ENCODE results near the gene METRN.

METRN gene

DNA sequence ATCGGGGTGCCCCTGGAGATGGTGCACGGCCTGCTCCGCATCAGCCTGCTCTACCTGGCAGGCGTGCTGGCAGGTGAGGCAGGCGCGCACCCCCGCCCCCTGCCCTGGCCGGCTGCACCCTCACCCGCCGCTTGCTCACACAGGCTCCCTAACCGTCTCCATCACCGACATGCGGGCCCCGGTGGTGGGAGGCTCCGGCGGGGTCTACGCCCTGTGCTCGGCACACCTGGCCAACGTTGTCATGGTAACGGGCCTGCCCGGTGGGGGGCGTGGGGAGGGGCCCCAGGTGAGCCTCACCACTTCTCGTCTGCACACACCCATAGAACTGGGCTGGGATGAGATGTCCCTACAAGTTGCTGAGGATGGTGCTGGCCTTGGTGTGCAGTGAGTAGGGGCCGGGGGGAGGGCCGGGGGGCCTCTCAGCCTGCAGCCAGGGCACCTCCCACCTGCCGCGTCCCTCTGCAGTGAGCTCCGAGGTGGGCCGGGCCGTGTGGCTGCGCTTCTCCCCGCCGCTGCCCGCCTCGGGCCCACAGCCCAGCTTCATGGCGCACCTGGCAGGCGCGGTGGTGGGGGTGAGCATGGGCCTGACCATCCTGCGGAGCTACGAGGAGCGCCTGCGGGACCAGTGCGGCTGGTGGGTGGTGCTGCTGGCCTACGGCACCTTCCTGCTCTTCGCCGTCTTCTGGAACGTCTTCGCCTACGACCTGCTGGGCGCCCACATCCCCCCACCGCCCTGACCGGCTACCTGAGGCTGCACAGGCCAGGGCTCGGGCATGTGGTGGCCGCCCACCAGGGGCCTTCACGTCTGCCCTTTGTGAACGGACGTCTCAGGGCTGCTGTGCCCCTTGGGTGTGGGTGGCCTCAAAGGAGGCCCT lies 37.4 kb upstream of the METRN start:
- no peak for DNase-seq (ENCODE audit: low read depth in 3 of 3)

DNA sequence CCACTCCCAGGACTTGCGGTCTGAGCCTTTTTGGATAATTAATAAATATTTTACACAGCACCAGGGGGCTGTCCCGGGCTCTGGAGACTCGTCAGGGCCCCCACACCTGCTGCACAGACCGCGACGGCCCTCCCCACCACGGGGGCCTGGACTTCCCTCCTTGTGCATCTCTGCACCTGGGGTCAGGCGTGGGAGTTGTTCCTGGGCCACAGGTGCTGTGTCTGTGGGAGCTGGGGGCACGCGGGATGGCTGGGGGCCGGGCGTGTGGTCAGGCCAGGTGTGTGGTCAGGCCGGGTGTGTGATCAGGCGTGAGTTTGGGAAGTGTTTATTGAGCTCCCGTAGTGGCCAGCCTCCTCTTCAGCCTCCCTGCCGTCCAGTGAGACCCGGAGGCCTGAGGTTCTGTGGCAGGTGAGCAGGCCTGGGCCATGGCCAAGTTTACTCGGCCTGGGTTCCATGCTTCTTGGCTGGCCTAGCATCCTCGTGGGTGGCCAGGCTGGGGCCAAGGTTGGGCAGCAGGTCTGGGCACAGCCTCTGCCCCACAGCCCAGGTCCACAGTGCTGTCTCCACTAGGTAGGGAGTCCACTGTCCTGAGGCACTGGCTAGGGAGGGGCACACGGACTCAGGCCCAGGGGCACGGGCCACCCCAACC lies 36.6 kb upstream of the METRN start:
- DNase-seq (ENCODE audit: low read depth in 3 of 3), result no peak

DNA sequence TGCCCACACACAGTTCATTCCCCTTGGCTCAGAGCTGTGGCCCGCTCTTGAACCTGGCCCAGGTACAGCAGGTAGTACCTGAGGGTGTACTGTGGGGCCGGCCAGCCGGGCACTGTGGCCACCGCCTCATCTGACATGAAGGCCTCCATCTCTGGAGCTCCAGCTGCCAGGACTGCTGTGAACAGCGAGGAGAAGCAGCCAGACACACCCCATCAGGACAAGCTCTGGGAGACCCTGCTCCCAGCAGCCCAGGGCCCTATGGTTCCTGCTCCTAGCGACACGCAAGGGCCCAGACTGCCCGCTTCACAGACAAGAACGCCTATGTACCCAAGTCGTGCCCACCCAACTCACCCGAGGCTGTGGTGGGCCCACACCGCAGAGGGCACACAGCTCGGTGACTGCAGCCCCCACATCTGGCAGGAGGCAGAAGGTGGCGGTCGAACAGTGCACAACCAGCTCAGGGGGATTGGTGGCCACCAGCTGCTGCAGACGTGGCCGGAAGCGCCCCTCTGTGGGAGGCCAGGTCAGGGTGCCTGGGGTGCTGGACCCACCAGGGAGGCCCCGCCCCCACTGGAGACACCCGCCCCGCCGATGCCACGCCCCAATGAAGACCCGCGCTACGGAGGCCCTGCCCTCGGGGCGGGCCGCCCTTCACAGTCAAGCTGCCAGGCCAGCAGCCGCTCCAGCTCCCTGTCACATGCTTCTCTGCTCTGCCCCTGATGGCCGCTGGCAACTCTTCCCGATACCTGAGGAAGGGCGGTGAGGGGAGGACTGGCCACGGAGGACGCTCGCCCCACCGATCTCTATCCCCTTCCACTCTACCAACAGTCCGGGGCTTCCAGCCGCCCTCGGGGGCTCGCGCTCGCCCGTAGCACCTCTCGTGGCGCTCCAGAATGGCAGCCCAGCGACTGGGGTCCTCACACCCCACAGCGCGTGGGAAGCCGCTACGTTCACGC lies 35.8 kb upstream of the METRN start:
- peak in 1 of 3 donors; percentile 37 for DNase-seq (ENCODE audit: low read depth in 3 of 3)

- DNase-seq (ENCODE audit: low read depth in 3 of 3), result peak; percentile 84 to 93 (median 87)
Observed at GRCh38 chr16:679814-680624, 34.9 kb upstream of the METRN start, which contains the start of gene STUB1. TSS of gene STUB1 (plus strand) at chr16:680410. CDS start at chr16:680526, 116 bp downstream.

GRCh38 chr16:680625-680945 lies 34.3 kb upstream of the METRN start:
- DNase-seq (ENCODE audit: low read depth in 3 of 3), result no peak

- no peak for DNase-seq (ENCODE audit: low read depth in 3 of 3)
Observed at GRCh38 chr16:680967-681745, 33.8 kb upstream of the METRN start.

GRCh38 chr16:681746-682427 lies 33.0 kb upstream of the METRN start:
- no peak for DNase-seq (ENCODE audit: low read depth in 3 of 3)

- no peak for DNase-seq (ENCODE audit: low read depth in 3 of 3)
Observed at GRCh38 chr16:682493-683395, 32.2 kb upstream of the METRN start.

- no peak for DNase-seq (ENCODE audit: low read depth in 3 of 3)
Observed at GRCh38 chr16:683396-684070, 31.4 kb upstream of the METRN start.

DNA sequence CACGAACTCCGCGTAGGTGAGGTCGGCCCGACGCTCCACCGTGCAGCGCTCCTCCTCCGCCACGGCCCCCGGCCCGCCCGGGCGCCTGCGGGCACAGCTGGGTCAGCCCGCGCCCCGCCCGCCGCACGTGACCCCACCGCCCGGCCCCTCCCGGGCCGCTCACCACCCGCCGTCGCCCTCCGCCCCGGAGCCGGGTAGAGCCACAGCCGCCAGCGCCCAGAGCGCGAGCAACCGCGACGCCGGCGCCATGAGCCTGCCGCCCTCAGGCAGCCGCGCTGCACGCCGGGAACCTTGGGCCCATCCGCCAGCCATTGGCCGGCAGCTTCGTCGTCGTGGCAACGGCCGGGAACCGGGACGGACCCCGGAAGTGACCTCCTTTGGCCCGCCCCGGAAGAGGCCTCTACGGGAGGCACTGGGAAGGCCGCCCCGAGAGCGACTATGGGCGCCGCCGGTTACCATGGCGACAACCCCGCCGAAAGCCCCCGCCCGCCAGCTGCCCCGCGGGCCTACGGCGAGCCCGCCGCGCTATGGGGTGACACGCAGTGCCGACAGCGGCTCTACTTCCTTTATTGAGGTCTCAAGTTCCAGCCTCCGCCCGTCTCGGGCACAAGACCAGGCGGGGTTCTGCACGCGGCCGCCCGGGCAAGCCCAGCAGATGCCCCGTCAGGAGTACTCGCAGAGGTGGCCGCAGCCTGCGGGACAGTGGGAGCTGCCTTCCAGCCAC lies 30.7 kb upstream of the METRN start, which contains the start of gene JMJD8:
JMJD8 (minus strand) TSS at position 264 of the 724 bp plus-strand sequence; CDS start at position 249, 15 bp downstream.
- peak; percentile 93 to 95 (median 94) for DNase-seq (ENCODE audit: low read depth in 3 of 3)

- DNase-seq (ENCODE audit: low read depth in 3 of 3), result no peak
Observed at GRCh38 chr16:684961-685696, 29.8 kb upstream of the METRN start.

DNA sequence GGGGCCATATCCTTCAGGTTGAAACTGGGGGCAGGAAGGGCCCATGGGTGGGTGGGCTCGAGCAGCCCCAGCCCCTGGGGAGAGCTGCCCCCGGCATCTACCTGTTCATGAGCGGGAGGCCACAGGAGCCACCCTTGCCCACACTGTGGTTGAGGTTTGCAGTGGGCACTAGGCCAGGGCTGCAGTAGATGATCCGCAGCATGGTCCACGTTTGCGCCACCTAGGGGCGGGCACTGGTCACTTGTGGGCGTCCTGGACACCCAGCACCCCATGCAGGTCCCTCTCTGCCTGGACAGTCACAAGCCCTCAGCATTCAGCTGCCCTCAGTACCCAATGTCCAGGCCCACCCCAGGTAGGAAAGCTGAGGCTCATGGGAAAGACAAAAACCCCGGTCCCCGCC lies 29.0 kb upstream of the METRN start:
- no peak for DNase-seq (ENCODE audit: low read depth in 3 of 3)

- DNase-seq (ENCODE audit: low read depth in 3 of 3), result no peak
Observed at GRCh38 chr16:686459-687260, 28.3 kb upstream of the METRN start.

GRCh38 chr16:687499-687898 lies 27.4 kb upstream of the METRN start:
- DNase-seq (ENCODE audit: low read depth in 3 of 3), result no peak

DNA sequence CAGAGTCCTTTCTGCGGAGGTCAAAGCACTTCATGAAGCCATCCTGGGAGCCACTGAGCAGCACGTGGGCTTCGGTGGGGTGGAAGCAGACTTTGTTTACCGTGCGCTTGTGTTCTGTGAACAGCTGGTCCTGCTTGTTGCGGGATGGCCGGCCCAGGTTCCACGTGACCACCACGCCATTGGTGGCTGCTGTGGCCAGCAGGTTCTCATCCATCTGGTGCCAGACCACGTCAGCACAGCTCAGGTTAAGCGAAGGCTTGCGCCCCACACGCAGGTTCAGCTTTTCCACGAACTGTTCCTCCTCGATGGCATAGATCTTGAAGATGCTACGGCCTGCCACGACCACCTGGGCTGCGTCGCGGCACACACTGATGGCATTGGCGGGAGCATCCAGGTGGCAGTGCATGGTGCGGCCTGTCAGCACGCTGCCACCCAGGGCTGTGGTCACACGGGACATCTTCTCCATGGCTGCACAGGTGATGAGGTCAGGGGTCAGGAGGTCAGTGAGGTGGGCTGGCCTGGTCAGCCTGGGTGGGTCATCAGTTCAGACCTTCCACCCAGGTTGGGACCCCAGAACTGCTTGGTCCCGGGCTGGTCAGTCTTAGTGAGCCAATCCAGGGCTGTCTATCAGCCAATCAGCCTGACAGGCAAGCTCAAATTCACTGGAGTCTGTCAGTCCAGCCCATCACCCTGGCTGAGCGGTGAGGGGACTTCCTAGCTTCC lies 25.6 kb upstream of the METRN start:
- no peak for DNase-seq (ENCODE audit: low read depth in 3 of 3)
